Activated CD8-positive, alpha-beta T cell treated with anti-CD3 and anti-CD28 coated beads for 36 hours (primary cell): Measurements from ENCODE around the gene MICALL1. TPM values are rescaled to one million over a fixed set of nuclear protein-coding genes. Genes with fewer than 3 reads are reported as not detected.
"Not testable (repeated sequence)": the region's sequence is repeated elsewhere in the genome, so short reads cannot be mapped to it uniquely, and the experiment has no call there.

Experiments
- ATAC-seq: fragments of 200-7000 bp; cut with Tn5 transposase; one replicate; pipeline ENCODE4 v1.10.0; 2021; ENCODE audit warnings: mild to moderate bottlenecking, moderate library complexity
- CTCF ChIA-PET: fragments of 350-600 bp; sonication (Branson Sonifier 250); formaldehyde crosslinking; loops from one replicate; lab custom pipeline; 2021; ENCODE audit warnings: antibody characterized with exemption; lab: Charles Lee
- POLR2A ChIA-PET: fragments of 350-600 bp; sonication (Branson Sonifier 250); formaldehyde crosslinking; loops from one replicate; lab custom pipeline; 2021; ENCODE audit warnings: antibody characterized with exemption; lab: Charles Lee
- DNase-seq: peaks from one replicate; pipeline ENCODE4 v3.0.0-alpha.2; 2020
- H3K27ac Mint-ChIP-seq: one replicate; pipeline ENCODE4 v1.8.0; 2021; ENCODE audit warnings: mild to moderate bottlenecking, mixed read lengths
- H3K27me3 Mint-ChIP-seq: one replicate; pipeline ENCODE4 v1.8.0; 2021; ENCODE audit warnings: mixed read lengths
- H3K36me3 Mint-ChIP-seq: one replicate; pipeline ENCODE4 v1.8.0; 2021; ENCODE audit warnings: low read depth, mixed read lengths
- H3K4me1 Mint-ChIP-seq: one replicate; pipeline ENCODE4 v1.8.0; 2021; ENCODE audit warnings: low read depth, mixed read lengths
- H3K4me3 Mint-ChIP-seq: one replicate; pipeline ENCODE4 v1.8.0; 2021; ENCODE audit warnings: mild to moderate bottlenecking, moderate library complexity, mixed read lengths
- H3K9me3 Mint-ChIP-seq: one replicate; pipeline ENCODE4 v1.8.0; 2021; ENCODE audit warnings: mixed read lengths
- CTCF ChIP-seq: fragments of 200-600 bp; IDR thresholded peaks from one replicate; pipeline ENCODE4 v1.8.0; 2022; ENCODE audit warnings: antibody characterized with exemption, mild to moderate bottlenecking
- intact Hi-C: fragments of 100-400 bp; cut with micrococcal nuclease; formaldehyde crosslinking; loops from one replicate; pipeline ENCODE4 v1.10.0; 2022
- total RNA-seq, 2 experiments: library from RNA; stranded (reverse); gene quantifications; one replicate each; pipeline ENCODE4 v1.2.3, GENCODE V29; 2021

The MICALL1 gene
- total RNA-seq, 2 experiments from 2014 or later, result 10.2 to 11.8 TPM

- no peak for DNase-seq
- no peak overlapping the region for H3K27ac Mint-ChIP-seq
- no peak for ATAC-seq
These were observed 37.7 kb downstream of the MICALL1 start for GRCh38 chr22:37943825-37944198.

GRCh38 chr22:37944423-37944822, 38.3 kb downstream of the MICALL1 start:
- H3K9me3 Mint-ChIP-seq, H3K27ac Mint-ChIP-seq, H3K36me3 Mint-ChIP-seq, H3K27me3 Mint-ChIP-seq, H3K4me1 Mint-ChIP-seq, intact Hi-C loops, H3K4me3 Mint-ChIP-seq, ATAC-seq, POLR2A ChIA-PET, DNase-seq: not testable (repeated sequence)
- CTCF ChIA-PET, result interaction anchor here (2.5 kb wide), 1 partner anchor 21 kb away, joined by 6 read pairs; no protein-coding TSS in a partner anchor

More at GRCh38 chr22:37943825-37944198, 37.7 kb downstream of the MICALL1 start:
- H3K9me3 Mint-ChIP-seq, result no peaks in the 10 kb centered on the region
- TF ChIP-seq CTCF, result no peak
- H3K4me1 Mint-ChIP-seq, result no peaks in the 10 kb centered on the region
- intact Hi-C loops, result no loop called here
- H3K27me3 Mint-ChIP-seq, result no peaks in the 10 kb centered on the region
- H3K4me3 Mint-ChIP-seq, result no peak overlapping the region
- no peaks in the 10 kb centered on the region for H3K36me3 Mint-ChIP-seq
- POLR2A ChIA-PET, result no interaction called here
- CTCF ChIA-PET, result interaction anchor here (1.0 to 2.5 kb wide), 2 partner anchors 10 to 22 kb away, joined by 5 to 6 read pairs; no protein-coding TSS in a partner anchor

GRCh38 chr22:37947142-37947795, 41.2 kb downstream of the MICALL1 start:
- H3K27me3 Mint-ChIP-seq, ATAC-seq, H3K27ac Mint-ChIP-seq, intact Hi-C loops, CTCF ChIA-PET, H3K4me3 Mint-ChIP-seq, H3K9me3 Mint-ChIP-seq, H3K4me1 Mint-ChIP-seq, DNase-seq, H3K36me3 Mint-ChIP-seq: not testable (repeated sequence)
- POLR2A ChIA-PET, result interaction anchor here (0.6 kb wide), 1 partner anchor 271 kb away, joined by 4 read pairs; no protein-coding TSS in a partner anchor

GRCh38 chr22:37951305-37951704, 45.2 kb downstream of the MICALL1 start:
- peaks cover 18% of the 10 kb centered on the region for H3K4me1 Mint-ChIP-seq
- no peaks in the 10 kb centered on the region for H3K9me3 Mint-ChIP-seq
- CTCF ChIA-PET, result interaction anchor here (1.2 kb wide), 1 partner anchor 17 kb away, joined by 4 read pairs; no protein-coding TSS in a partner anchor

GRCh38 chr22:37952629-37953028, 46.5 kb downstream of the MICALL1 start:
- Mint-ChIP-seq H3K4me3 (peak overlapping the region; percentile 97), H3K4me1 (peaks cover 26% of the 10 kb centered on the region), H3K36me3 (peaks cover 13% of the 10 kb centered on the region), H3K27me3 (peaks cover 14% of the 10 kb centered on the region)
- DNase-seq, intact Hi-C loops, H3K27ac Mint-ChIP-seq, H3K9me3 Mint-ChIP-seq, ATAC-seq: not testable (repeated sequence)
- ChIA-PET CTCF (interaction anchor here (0.6 to 1.8 kb wide), 4 partner anchors 18 to 89 kb away, joined by 3 to 7 read pairs (median 4); partner anchors contain the start of gene MICALL1), POLR2A (interaction anchor here (0.6 kb wide), 1 partner anchor 45 kb away, joined by 3 read pairs; no protein-coding TSS in a partner anchor)

More at GRCh38 chr22:37951305-37951704, 45.2 kb downstream of the MICALL1 start:
- DNase-seq (no peak), ATAC-seq (no peak)
- H3K36me3 Mint-ChIP-seq, result peaks cover 5% of the 10 kb centered on the region
- peaks cover 14% of the 10 kb centered on the region for H3K27me3 Mint-ChIP-seq
- intact Hi-C loops, result no loop called here
- H3K27ac Mint-ChIP-seq, result no peak overlapping the region
- POLR2A ChIA-PET, result no interaction called here
- H3K4me3 Mint-ChIP-seq, result no peak overlapping the region
- TF ChIP-seq CTCF, result no peak

- intact Hi-C loops, result no loop called here
- Mint-ChIP-seq H3K4me3 (peak overlapping the region; percentile 97), H3K4me1 (peaks cover 28% of the 10 kb centered on the region), H3K36me3 (peaks cover 15% of the 10 kb centered on the region), H3K9me3 (no peaks in the 10 kb centered on the region), H3K27ac (peak overlapping the region; percentile 97), H3K27me3 (peaks cover 14% of the 10 kb centered on the region)
- POLR2A ChIA-PET, result no interaction called here
- TF ChIP-seq CTCF, result no peak
- DNase-seq (no peak), ATAC-seq (no peak)
- CTCF ChIA-PET, result interaction anchor here (0.6 to 2.7 kb wide), 7 partner anchors 9 to 135 kb away, joined by 3 to 31 read pairs (median 4); partner anchors contain the start of gene MICALL1
These were observed 47.0 kb downstream of the MICALL1 start for GRCh38 chr22:37953062-37953436.
